Chondrocyte (in vitro differentiated cells): ENCODE data around the gene TMEM258. TPM values are rescaled to one million over a fixed set of nuclear protein-coding genes. Genes with fewer than 3 reads are reported as not detected.
A peak's percentile ranks its signal among the peaks of the same experiment; 100 is the strongest.

ENCODE experiments used
- DNase-seq: peaks from one replicate; pipeline ENCODE4 v3.0.0; 2021; ENCODE audit warnings: mixed read lengths, low spot score
- H3K27ac Mint-ChIP-seq: one replicate; pipeline ENCODE4 v1.8.0; 2021; ENCODE audit warnings: mild to moderate bottlenecking, moderate library complexity, mixed read lengths; ENCODE audit not compliant: unreplicated experiment
- H3K27me3 Mint-ChIP-seq: 2 replicates; pipeline ENCODE4 v1.8.0; 2021; ENCODE audit warnings: low read depth, mixed read lengths
- H3K36me3 Mint-ChIP-seq: 2 replicates; pipeline ENCODE4 v1.8.0; 2021; ENCODE audit warnings: low read depth, mixed read lengths
- H3K4me1 Mint-ChIP-seq: 2 replicates; pipeline ENCODE4 v1.8.0; 2021; ENCODE audit warnings: low read depth, mild to moderate bottlenecking, mixed read lengths
- H3K4me3 Mint-ChIP-seq: one replicate; pipeline ENCODE4 v1.8.0; 2021; ENCODE audit warnings: mild to moderate bottlenecking, moderate library complexity, mixed read lengths; ENCODE audit not compliant: unreplicated experiment
- H3K9me3 Mint-ChIP-seq: 2 replicates; pipeline ENCODE4 v1.8.0; 2021; ENCODE audit warnings: low read depth, mixed read lengths
- total RNA-seq: library from RNA; stranded (reverse); gene quantifications from 3 replicates; pipeline ENCODE4 v1.2.1, GENCODE V29; 2021
- TF ChIP-seq, protein P1 (sequence below): fragments of 200-600 bp; sonication (generic); IDR thresholded peaks from 2 replicates; pipeline ENCODE4 v1.5.0; 2021; ENCODE audit warnings: antibody characterized with exemption, mild to moderate bottlenecking, moderate library complexity

Gene TMEM258
- total RNA-seq, 1 donor from 2014 or later, result 103 TPM

DNA sequence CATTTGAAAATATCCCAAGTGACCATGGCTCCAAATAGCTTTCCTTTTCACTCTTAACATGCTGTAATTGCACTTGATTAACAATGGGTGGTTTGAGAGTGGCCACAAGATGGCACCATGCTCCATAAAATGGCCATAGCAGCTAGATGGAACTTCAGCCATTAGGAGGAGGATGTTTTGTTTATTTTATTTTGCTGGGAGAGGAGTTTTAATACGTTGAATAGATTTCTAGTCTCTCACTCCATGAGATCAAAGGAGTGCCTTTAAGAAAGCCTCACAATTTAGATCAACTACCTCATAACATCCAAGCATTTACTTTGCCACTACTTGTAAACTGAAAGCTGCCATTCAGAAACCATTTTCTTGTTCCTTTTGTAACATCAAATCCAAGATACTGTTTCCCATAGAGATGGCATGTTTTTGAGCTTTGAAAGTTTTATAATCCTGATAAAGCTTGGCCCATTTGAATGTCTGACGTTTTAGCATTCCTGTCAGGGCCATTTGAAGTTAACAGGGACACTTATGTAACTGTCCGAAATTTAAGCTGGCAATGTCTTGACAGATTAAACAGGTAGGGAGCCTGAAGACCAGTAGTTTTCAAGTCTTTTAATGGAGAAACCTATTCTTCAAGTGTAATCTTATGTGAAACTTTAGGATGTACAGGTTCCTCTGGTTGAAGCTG lies 5.0 kb upstream of the TMEM258 start:
- Mint-ChIP-seq H3K9me3 (no peaks in the 10 kb centered on the region), H3K4me1 (peaks cover 18% of the 10 kb centered on the region), H3K27ac (peak overlapping the region; percentile 0), H3K4me3 (no peak overlapping the region), H3K36me3 (peaks cover 7% of the 10 kb centered on the region), H3K27me3 (no peaks in the 10 kb centered on the region)
- DNase-seq, result peak; percentile 5
- TF ChIP-seq, protein P1, sequence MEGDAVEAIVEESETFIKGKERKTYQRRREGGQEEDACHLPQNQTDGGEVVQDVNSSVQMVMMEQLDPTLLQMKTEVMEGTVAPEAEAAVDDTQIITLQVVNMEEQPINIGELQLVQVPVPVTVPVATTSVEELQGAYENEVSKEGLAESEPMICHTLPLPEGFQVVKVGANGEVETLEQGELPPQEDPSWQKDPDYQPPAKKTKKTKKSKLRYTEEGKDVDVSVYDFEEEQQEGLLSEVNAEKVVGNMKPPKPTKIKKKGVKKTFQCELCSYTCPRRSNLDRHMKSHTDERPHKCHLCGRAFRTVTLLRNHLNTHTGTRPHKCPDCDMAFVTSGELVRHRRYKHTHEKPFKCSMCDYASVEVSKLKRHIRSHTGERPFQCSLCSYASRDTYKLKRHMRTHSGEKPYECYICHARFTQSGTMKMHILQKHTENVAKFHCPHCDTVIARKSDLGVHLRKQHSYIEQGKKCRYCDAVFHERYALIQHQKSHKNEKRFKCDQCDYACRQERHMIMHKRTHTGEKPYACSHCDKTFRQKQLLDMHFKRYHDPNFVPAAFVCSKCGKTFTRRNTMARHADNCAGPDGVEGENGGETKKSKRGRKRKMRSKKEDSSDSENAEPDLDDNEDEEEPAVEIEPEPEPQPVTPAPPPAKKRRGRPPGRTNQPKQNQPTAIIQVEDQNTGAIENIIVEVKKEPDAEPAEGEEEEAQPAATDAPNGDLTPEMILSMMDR, result peak; percentile 95

DNA sequence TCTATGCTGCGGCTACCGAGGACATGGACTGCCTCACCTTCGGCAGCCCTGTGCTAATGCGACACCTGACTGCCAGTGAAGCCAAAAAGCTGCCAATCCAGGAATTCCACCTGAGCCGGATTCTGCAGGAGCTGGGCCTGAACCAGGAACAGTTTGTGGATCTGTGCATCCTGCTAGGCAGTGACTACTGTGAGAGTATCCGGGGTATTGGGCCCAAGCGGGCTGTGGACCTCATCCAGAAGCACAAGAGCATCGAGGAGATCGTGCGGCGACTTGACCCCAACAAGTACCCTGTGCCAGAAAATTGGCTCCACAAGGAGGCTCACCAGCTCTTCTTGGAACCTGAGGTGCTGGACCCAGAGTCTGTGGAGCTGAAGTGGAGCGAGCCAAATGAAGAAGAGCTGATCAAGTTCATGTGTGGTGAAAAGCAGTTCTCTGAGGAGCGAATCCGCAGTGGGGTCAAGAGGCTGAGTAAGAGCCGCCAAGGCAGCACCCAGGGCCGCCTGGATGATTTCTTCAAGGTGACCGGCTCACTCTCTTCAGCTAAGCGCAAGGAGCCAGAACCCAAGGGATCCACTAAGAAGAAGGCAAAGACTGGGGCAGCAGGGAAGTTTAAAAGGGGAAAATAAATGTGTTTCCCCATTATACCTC lies 3.6 kb upstream of the TMEM258 start:
- Mint-ChIP-seq H3K36me3 (peaks cover 4% of the 10 kb centered on the region), H3K4me1 (peaks cover 24% of the 10 kb centered on the region)
- TF ChIP-seq, protein P1, result no peak

DNA sequence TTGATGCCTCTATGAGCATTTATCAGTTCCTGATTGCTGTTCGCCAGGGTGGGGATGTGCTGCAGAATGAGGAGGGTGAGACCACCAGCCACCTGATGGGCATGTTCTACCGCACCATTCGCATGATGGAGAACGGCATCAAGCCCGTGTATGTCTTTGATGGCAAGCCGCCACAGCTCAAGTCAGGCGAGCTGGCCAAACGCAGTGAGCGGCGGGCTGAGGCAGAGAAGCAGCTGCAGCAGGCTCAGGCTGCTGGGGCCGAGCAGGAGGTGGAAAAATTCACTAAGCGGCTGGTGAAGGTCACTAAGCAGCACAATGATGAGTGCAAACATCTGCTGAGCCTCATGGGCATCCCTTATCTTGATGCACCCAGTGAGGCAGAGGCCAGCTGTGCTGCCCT lies 3.1 kb upstream of the TMEM258 start:
- Mint-ChIP-seq H3K4me3 (no peak overlapping the region), H3K9me3 (no peaks in the 10 kb centered on the region), H3K36me3 (peaks cover 2% of the 10 kb centered on the region), H3K27ac (no peak overlapping the region), H3K4me1 (peaks cover 24% of the 10 kb centered on the region), H3K27me3 (no peaks in the 10 kb centered on the region)
- peak; percentile 64 for DNase-seq
- TF ChIP-seq, protein P1, result no peak

More for the DNA sequence above, 3.6 kb upstream of the TMEM258 start:
- H3K4me3 Mint-ChIP-seq, result no peak overlapping the region
- H3K27me3 Mint-ChIP-seq, result no peaks in the 10 kb centered on the region
- peak; percentile 41 for DNase-seq
- no peak overlapping the region for H3K27ac Mint-ChIP-seq
- H3K9me3 Mint-ChIP-seq, result no peaks in the 10 kb centered on the region

DNA sequence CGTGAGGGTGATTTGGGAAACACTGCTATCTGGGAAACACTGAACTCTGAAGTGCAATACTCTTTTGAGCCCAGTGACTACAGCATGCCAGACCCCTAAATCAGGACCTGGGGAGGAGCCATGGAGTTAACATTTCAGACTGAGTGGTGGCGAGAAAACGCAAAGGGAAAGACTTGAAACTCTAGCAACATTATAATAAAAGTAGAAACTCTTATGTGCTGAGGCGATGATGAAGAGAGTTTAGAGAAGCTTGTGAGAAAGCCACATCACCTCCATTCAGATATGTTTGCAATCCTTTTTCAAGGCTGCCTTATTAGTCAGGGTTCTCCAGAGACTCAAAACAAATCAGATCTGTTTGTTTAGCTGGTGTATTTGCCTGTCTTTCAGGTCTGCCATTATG lies 2.2 kb upstream of the TMEM258 start:
- Mint-ChIP-seq H3K27me3 (no peaks in the 10 kb centered on the region), H3K36me3 (peaks cover 6% of the 10 kb centered on the region), H3K4me3 (no peak overlapping the region), H3K4me1 (peaks cover 24% of the 10 kb centered on the region), H3K9me3 (no peaks in the 10 kb centered on the region), H3K27ac (peak overlapping the region; percentile 61)
- no peak for DNase-seq
- TF ChIP-seq, protein P1, result no peak

DNA sequence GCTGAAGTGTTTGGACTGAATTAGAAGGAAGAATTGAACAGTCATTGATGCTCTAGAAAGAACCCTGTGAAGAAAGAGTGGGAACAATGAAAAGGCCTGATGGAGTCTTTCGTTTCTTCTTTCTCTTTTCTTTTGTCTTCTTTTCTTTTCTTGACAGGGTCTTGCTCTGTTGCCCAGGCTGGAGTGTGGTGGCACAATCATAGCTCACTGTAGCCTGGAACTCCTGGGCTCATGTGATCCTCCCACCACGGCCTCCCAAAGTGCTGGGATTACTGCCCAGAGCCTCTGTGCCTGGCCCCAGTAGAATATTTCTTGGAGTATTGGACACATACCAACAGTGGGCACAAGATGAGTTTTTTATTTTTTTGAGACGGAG lies 1.4 kb upstream of the TMEM258 start:
- Mint-ChIP-seq H3K4me3 (peak overlapping the region; percentile 94), H3K9me3 (no peaks in the 10 kb centered on the region), H3K27me3 (no peaks in the 10 kb centered on the region), H3K4me1 (peaks cover 24% of the 10 kb centered on the region), H3K36me3 (peaks cover 10% of the 10 kb centered on the region), H3K27ac (no peak overlapping the region)
- DNase-seq, result peak; percentile 22
- TF ChIP-seq, protein P1, result no peak
